Activated T-helper 2 cell treated with anti-CD3 and anti-CD28 coated beads, Interferon-gamma antibody, Interleukin-2, Interleukin-4, amounts not matched to agents 10 μg/mL and 5 μg/mL and 100 μg/mL, durations not matched to agents 14 hours and 24 hours and 36 hours (primary cell): ENCODE results near the gene MBOAT2. TPM values are rescaled to one million over a fixed set of nuclear protein-coding genes. Genes with fewer than 3 reads are reported as not detected.
"Not testable (repeated sequence)": the region's sequence is repeated elsewhere in the genome, so short reads cannot be mapped to it uniquely, and the experiment has no call there.

Experiments used
- DNase-seq: peaks from one replicate; pipeline ENCODE4 v3.0.0; 2021; ENCODE audit warnings: low spot score
- H3K27ac Mint-ChIP-seq: one replicate; pipeline ENCODE4 v1.8.0; 2021; ENCODE audit warnings: mixed read lengths
- H3K27me3 Mint-ChIP-seq: one replicate; pipeline ENCODE4 v1.8.0; 2021; ENCODE audit warnings: low read depth, mixed read lengths
- H3K36me3 Mint-ChIP-seq: one replicate; pipeline ENCODE4 v1.8.0; 2021; ENCODE audit warnings: low read depth, mixed read lengths
- H3K4me1 Mint-ChIP-seq: one replicate; pipeline ENCODE4 v1.8.0; 2021; ENCODE audit warnings: low read depth, mixed read lengths
- H3K4me3 Mint-ChIP-seq: one replicate; pipeline ENCODE4 v1.8.0; 2021; ENCODE audit warnings: low read depth, mild to moderate bottlenecking, moderate library complexity, mixed read lengths
- H3K9me3 Mint-ChIP-seq: one replicate; pipeline ENCODE4 v1.8.0; 2021; ENCODE audit warnings: mixed read lengths
- intact Hi-C: fragments of 100-400 bp; cut with micrococcal nuclease; formaldehyde crosslinking; loops from one replicate; pipeline ENCODE4 v1.15.1; 2023
- total RNA-seq: library from RNA; stranded (reverse); gene quantifications from 2 replicates; pipeline ENCODE4 v1.2.3, GENCODE V29; 2022

Gene MBOAT2, protein sequence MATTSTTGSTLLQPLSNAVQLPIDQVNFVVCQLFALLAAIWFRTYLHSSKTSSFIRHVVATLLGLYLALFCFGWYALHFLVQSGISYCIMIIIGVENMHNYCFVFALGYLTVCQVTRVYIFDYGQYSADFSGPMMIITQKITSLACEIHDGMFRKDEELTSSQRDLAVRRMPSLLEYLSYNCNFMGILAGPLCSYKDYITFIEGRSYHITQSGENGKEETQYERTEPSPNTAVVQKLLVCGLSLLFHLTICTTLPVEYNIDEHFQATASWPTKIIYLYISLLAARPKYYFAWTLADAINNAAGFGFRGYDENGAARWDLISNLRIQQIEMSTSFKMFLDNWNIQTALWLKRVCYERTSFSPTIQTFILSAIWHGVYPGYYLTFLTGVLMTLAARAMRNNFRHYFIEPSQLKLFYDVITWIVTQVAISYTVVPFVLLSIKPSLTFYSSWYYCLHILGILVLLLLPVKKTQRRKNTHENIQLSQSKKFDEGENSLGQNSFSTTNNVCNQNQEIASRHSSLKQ
- 4.5 and 6.0 TPM in 2 replicates for total RNA-seq

DNA sequence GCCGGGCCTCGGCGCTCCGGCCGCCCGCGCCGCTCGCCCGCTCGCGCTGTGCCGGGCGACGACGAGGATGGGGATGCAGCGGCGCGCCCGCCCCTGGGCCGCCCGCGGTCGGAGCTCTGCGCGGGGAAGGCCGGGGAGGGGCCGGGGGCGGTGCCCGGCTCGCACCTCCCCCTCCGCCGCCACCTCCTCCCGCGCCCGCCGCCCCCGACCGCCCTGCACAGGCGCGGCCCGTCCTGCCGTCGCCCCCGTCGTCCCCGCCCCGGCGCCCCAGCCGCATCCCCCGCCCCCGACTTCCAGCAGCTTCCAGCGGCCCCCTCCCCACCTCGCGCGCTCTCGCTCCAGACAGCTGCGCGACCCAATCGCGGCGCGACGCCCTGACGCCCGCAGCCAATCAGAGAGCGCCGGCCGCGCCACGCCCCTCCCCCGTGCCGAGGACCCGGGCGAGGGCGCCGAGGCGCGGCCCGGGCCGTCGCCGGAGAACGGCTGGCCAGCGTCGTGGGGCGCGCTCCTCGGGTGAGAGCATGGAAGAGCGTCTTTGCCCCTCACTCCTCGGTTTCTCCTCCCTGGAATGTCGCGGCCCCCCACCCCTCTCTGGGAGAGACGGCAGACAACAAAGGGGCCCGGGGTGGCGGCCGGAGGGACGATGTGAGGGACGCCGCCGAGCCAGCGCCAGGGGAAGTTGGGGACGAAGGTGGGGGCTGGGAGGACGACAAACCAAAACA is at the start of gene MBOAT2:
MBOAT2 (minus strand) TSS at position 69 of the 722 bp plus-strand sequence. CDS start 70 bp downstream, outside the sequence.
- DNase-seq, result peak; percentile 76
- intact Hi-C loops, result no loop called here
- Mint-ChIP-seq H3K4me1 (peaks cover 14% of the 10 kb centered on the region), H3K27ac (peak within 1 kb of the TSS; percentile 46), H3K9me3 (no peaks in the 10 kb centered on the region), H3K4me3 (peak within 1 kb of the TSS; percentile 73), H3K27me3 (peaks cover 15% of the 10 kb centered on the region), H3K36me3 (peaks cover 4% of the 10 kb centered on the region)

DNA sequence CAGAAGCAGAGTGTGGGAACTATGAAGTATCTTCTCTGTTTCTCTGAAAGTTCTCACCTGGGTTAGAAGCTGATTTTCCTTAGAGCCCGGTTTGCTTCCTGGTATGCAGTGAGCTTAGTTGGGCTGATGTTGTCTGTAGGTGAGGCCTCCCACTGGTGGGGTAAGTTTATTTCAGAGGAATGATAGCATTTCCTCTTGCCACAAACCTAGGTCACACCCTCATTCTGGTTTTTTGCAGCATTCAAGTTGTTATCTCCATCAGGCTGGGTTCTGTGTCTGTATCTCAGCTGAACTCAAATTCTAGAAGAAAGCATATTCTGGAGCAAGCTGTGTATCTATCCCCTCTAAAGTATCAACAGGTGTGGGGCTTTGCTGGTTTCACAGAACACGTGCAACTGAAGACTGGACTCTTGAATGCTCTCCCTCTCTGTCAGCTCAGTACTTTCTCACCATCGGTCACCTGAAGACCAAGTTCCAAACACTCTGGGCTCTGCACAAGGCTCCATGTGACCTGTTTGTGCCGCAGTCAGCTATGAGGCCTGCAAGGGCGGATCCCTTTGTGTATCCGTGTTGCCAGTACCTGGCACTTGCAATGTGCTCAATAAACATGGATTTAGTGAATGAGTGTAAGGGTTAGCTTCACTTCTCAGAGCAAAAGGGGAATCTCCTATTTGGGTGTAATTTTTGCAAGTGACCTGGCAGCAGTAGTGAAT is 49.5 kb upstream of the MBOAT2 start:
- no peak overlapping the region for H3K27ac Mint-ChIP-seq
- H3K27me3 Mint-ChIP-seq, result peaks cover 12% of the 10 kb centered on the region
- DNase-seq, result no peak
- H3K36me3 Mint-ChIP-seq, result no peaks in the 10 kb centered on the region
- intact Hi-C loops, result no loop called here
- H3K4me3 Mint-ChIP-seq, result no peak overlapping the region
- H3K4me1 Mint-ChIP-seq, result peaks cover 10% of the 10 kb centered on the region
- peaks cover 5% of the 10 kb centered on the region for H3K9me3 Mint-ChIP-seq

DNA sequence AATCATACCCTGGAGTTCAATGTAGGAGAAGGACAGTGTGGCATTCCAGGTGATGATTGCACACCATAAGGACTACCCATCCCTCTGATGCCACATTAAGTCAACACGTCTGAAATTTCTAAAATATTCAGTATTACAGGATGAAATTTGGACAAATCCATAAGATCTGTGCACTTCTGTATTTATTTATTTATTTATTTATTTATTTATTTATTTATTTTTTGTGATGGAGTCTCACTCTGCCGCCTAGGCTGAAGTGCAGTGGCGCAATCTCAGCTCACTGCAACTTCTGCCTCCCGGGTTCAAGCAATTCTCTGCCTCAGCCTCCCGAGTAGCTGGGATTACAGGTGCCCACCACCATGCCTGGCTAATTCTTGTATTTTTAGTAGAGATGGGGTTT is 48.0 kb upstream of the MBOAT2 start:
- H3K4me3 Mint-ChIP-seq, H3K9me3 Mint-ChIP-seq, intact Hi-C loops, H3K27ac Mint-ChIP-seq, DNase-seq, H3K36me3 Mint-ChIP-seq: not testable (repeated sequence)
- H3K27me3 Mint-ChIP-seq, result peaks cover 10% of the 10 kb centered on the region
- H3K4me1 Mint-ChIP-seq, result peaks cover 10% of the 10 kb centered on the region

DNA sequence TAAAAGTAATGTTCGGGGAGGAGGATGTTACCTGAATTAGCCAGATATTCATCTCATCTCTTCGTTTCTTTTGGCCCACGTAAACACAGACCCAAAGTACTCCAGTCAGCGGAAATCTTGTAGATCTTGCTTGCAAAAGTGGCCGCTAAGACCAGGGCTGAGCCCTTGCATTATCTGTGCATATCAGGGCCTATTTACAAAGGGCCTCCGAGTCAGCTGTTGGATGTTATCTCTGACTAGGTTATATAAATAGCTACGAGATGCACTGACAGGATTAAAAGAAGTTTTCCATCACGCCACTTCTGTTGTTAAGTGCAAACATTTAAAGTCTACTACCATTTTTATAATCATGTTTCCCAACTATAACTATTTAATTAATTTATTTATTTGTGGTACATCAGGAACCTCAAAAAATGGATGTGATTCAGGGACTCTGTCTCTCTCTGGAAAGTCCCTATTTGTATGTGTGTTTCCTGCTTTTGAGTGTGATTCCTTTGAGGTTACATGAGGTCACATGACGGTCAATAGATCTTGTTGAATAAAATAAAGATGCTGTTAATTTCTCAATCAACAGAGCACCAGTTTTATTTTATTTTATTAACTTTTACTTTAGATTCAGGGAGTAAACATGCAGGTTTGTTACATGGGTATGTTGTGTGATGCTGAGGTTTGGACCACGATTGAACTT is 46.8 kb upstream of the MBOAT2 start:
- H3K36me3 Mint-ChIP-seq, result no peaks in the 10 kb centered on the region
- peaks cover 8% of the 10 kb centered on the region for H3K4me1 Mint-ChIP-seq
- intact Hi-C loops, result no loop called here
- H3K4me3 Mint-ChIP-seq, result no peak overlapping the region
- H3K27me3 Mint-ChIP-seq, result peaks cover 10% of the 10 kb centered on the region
- DNase-seq, result no peak
- H3K27ac Mint-ChIP-seq, result no peak overlapping the region
- H3K9me3 Mint-ChIP-seq, result no peaks in the 10 kb centered on the region

DNA sequence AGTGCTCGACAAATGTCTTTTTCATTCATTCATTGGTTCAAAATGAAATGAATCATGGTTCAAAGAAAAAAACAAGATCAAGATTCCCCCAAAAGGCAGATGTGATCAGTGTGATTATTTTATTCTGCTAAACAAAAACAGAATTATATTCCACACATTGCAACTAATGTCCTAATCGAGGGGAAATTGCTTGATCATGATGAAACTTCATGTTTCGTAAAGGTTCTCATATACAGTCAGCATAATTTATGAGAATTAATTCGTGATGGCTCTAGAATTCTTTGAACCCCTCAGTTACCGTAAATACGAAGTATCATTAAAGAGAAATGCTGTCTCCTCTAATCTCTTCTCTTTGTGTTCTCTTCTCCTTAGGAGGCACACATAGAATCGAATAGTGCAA is 42.1 kb upstream of the MBOAT2 start:
- no peak overlapping the region for H3K27ac Mint-ChIP-seq
- peaks cover 4% of the 10 kb centered on the region for H3K27me3 Mint-ChIP-seq
- no peak for DNase-seq
- intact Hi-C loops, result no loop called here
- H3K9me3 Mint-ChIP-seq, result no peaks in the 10 kb centered on the region
- H3K36me3 Mint-ChIP-seq, result no peaks in the 10 kb centered on the region
- no peak overlapping the region for H3K4me3 Mint-ChIP-seq
- H3K4me1 Mint-ChIP-seq, result no peaks in the 10 kb centered on the region

DNA sequence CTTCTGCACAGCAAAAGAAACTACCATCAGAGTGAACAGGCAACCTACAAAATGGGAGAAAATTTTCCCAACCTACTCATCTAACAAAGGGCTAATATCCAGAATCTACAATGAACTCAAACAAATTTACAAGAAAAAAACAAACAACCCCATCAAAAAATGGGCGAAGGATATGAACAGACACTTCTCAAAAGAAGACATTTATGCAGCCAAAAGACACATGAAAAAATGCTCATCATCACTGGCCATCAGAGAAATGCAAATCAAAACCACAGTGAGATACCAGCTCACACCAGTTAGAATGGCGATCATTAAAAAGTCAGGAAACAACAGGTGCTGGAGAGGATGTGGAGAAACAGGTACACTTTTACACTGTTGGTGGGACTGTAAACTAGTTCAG is 40.0 kb upstream of the MBOAT2 start:
- DNase-seq, H3K4me3 Mint-ChIP-seq, H3K27ac Mint-ChIP-seq, H3K27me3 Mint-ChIP-seq, H3K9me3 Mint-ChIP-seq, intact Hi-C loops, H3K4me1 Mint-ChIP-seq, H3K36me3 Mint-ChIP-seq: not testable (repeated sequence)

DNA sequence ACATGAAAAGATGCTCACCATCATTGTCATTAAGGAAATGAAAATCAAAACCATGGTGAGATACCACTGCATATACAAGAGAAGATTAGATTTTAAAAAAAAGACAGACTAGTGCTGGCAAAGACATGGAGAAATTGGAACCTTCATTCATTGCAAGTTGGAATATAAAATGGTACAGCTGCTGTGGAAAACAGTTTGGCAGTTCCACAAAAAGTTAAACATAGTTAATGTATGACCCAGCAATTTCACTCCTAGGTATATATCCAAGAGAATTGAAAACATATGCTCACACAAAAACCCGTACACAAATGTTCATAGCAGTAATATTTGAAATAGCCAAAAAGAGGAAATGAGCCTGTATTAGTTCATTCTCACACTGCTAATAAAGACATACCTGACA is 33.7 kb upstream of the MBOAT2 start:
- no peak overlapping the region for H3K27ac Mint-ChIP-seq
- peaks cover 20% of the 10 kb centered on the region for H3K27me3 Mint-ChIP-seq
- no peak overlapping the region for H3K4me3 Mint-ChIP-seq
- peaks cover 16% of the 10 kb centered on the region for H3K4me1 Mint-ChIP-seq
- H3K36me3 Mint-ChIP-seq, result no peaks in the 10 kb centered on the region
- no peak for DNase-seq
- peaks cover 8% of the 10 kb centered on the region for H3K9me3 Mint-ChIP-seq
- intact Hi-C loops, result no loop called here

DNA sequence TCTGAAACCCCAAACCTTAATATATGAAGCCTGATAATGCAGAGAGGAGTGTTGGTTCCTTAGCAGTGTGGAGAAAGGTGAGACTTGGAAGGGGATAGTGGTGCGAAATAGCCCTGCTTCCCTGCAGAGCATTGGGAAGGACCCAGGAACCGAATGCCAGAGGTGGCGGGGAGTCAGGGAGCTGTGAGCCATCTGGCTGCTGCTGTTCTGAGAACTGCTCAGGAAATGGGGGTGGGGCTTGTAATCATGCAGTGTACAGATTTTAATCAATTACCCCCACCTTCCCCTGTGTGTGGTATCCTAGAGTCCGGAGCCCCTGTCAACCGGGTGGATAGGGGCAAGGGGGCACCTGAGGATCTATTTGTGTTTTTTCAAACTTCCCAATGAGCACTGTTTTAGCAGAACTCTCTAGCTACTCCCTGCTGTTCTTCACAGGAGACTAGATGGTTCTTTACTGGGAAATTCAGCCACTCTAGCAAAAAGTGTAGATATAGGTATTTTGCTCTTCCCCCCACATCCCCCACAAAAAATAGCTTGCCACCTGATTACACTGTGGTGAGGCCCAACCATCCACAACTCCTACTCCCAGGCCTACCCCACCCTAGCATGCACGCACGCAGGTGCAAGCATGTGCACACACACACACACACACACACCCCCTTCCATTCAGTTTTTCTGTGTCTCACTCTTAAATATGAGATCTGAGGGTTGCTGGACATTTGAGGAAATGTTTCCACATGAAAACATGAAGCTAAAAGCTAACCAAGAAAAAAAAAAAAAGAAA is 30.1 kb upstream of the MBOAT2 start:
- intact Hi-C loops, result no loop called here

DNA sequence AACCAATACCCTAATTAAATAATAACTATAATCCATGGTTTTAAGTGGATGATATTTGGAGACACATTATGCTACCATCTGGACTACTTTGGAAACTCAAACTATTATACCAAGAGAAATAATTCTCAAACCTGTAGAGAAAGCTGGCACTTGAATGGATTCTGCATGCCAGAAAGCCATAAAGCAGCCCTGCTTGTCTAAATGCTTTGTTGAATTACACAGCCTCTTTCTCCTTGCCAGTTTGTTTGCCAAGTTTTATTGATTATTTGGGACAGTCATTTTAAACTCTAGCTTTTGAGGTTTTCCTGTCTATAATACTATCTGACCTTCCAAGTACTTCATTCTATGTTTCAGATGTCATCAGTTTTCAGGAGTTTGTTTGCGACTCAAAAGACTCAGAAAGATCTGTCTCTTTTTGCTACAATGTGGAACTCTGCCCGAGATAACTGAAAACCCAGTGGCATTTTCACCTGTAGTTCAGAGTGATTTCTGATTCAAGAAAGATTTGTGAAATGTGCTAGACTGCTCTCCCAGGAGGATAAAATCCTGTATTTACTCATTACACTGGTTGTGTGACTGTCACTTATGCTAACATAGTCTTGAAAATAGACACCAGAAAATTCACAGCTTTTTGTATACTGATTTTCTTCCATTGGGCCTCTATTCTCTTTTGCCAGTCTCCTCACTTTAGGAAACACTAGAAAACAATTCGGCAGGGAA is 29.2 kb upstream of the MBOAT2 start:
- Mint-ChIP-seq H3K4me3 (no peak overlapping the region), H3K36me3 (no peaks in the 10 kb centered on the region), H3K9me3 (peaks cover under 1% of the 10 kb centered on the region), H3K4me1 (peaks cover 16% of the 10 kb centered on the region), H3K27ac (no peak overlapping the region), H3K27me3 (peaks cover 24% of the 10 kb centered on the region)
- no peak for DNase-seq
- intact Hi-C loops, result no loop called here

More for the DNA sequence above, 30.1 kb upstream of the MBOAT2 start:
- Mint-ChIP-seq H3K27me3 (peaks cover 29% of the 10 kb centered on the region), H3K9me3 (peaks cover 5% of the 10 kb centered on the region), H3K4me3 (no peak overlapping the region), H3K4me1 (peaks cover 16% of the 10 kb centered on the region), H3K27ac (no peak overlapping the region), H3K36me3 (no peaks in the 10 kb centered on the region)
- no peak for DNase-seq

DNA sequence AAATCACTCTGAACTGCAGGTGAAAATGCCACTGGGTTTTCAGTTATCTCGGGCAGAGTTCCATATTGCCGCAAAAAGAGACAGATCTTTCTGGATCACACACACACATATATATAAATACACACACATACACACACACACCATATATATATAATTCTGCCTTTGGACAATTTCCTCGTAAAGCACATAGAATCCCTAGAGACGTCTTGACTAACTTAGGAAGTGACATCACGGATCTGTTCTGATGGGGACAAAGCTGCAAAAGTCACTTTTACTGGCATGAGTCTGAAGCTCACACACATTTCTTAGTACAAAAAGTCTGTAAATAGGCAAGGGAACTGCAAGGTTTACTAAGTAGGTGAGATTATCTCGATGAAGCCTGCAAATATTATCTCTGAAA is 28.6 kb upstream of the MBOAT2 start:
- Mint-ChIP-seq H3K4me1 (peaks cover 16% of the 10 kb centered on the region), H3K4me3 (no peak overlapping the region), H3K27ac (no peak overlapping the region), H3K27me3 (peaks cover 23% of the 10 kb centered on the region), H3K9me3 (no peaks in the 10 kb centered on the region), H3K36me3 (no peaks in the 10 kb centered on the region)
- DNase-seq, result no peak
- intact Hi-C loops, result no loop called here

DNA sequence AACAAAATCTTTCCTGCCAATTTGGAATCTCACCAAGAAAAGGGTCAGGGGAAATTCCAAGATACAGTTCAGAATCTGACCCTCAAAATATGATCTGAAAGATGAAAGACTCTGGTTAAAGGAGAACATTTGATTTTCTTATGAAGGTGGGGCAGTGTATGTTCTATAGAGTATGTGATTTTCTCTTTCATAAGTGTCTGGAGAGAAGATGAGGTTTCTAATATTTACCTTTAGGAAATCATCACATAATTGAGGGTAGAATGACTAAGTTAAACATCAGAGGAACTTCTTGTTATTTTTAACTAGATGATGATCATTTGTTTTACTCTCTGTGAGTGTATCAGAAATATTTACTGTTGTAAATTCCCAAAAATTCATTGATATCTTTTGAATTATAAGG is 27.8 kb upstream of the MBOAT2 start:
- Mint-ChIP-seq H3K27me3 (peaks cover 21% of the 10 kb centered on the region), H3K27ac (no peak overlapping the region), H3K9me3 (no peaks in the 10 kb centered on the region), H3K4me3 (no peak overlapping the region), H3K4me1 (peaks cover 16% of the 10 kb centered on the region), H3K36me3 (no peaks in the 10 kb centered on the region)
- intact Hi-C loops, result no loop called here
- DNase-seq, result no peak
